Stimulated activated naive B cell treated with anti-CD40 and anti-IgM and Interleukin-4, amounts not matched to agents 10 μg/mL and 1 μg/mL and 100 μg/mL, for 72 hours (primary cell): ENCODE measurements around the gene STAT5A.

ENCODE experiments used
- ATAC-seq, 2 donors: fragments of 150-1000 bp; cut with Tn5 transposase; replicated peaks; 2 replicates each; pipeline ENCODE4 v1.10.0; 2021; ENCODE audit warnings: moderate library complexity in 1 of 2
- DNase-seq: peaks from one replicate; pipeline ENCODE4 v3.0.0; 2021
- H3K27ac Mint-ChIP-seq: one replicate; pipeline ENCODE4 v1.8.0; 2022; ENCODE audit warnings: mild to moderate bottlenecking, mixed read lengths
- H3K27me3 Mint-ChIP-seq, 2 donors: one replicate each; pipeline ENCODE4 v1.8.0; 2022; ENCODE audit warnings: mixed read lengths in 2 of 2
- H3K36me3 Mint-ChIP-seq, 2 donors: one replicate each; pipeline ENCODE4 v1.8.0; 2022; ENCODE audit warnings: mixed read lengths in 2 of 2, mild to moderate bottlenecking in 1 of 2
- H3K4me1 Mint-ChIP-seq, 2 donors: one replicate each; pipeline ENCODE4 v1.8.0; 2022; ENCODE audit warnings: mixed read lengths in 2 of 2, mild to moderate bottlenecking in 1 of 2
- H3K4me3 Mint-ChIP-seq, 2 donors: one replicate each; pipeline ENCODE4 v1.8.0; 2022; ENCODE audit warnings: mild to moderate bottlenecking in 2 of 2, mixed read lengths in 2 of 2, moderate library complexity in 1 of 2
- H3K9me3 Mint-ChIP-seq, 2 donors: one replicate each; pipeline ENCODE4 v1.8.0; 2022; ENCODE audit warnings: mixed read lengths in 2 of 2, mild to moderate bottlenecking in 1 of 2

The STAT5A gene

DNA sequence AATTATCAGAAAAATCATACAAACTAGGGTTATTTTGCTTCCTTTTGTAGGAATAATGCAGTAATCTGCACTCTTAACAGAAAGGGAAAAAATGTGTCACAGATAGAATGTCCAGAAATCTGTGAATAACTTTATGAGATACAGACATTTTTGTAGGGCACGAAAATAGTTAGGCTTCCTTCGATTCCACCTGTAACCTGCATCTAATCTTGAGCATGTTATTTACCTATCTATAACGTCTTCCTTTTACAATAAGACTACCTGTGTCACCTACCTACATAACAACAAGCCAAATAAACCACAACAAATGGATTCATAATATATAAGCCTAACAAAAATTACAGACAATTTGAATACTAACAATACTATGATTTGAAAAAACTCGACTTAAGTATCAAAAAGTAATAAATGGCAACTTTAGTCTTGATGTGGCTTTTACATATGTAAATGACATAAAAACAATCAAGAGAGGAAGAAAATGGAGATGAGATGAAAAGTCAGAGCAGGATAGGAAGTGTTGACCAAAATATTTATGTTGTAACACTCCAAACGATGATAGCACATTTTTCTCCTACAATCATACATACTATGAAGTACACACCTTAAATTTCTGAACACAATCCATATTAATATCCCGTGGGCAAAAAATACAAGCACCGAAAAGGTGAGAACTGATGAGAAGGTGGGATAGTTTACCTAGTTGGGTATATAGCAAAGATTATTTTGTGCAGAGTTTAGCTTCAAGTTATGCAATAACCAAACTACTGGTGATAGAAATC, 14.6 kb upstream of the STAT5A start:
- Mint-ChIP-seq H3K36me3 (peaks cover 4 to 22% of the 10 kb centered on the region in 2 donors), H3K4me3 (peak overlapping the region; percentile 58 to 61), H3K27me3 (no peaks in the 10 kb centered on the region), H3K27ac (peak overlapping the region; percentile 79), H3K4me1 (peaks cover 43 to 65% of the 10 kb centered on the region in 2 donors), H3K9me3 (no peaks in the 10 kb centered on the region)
- no peak for ATAC-seq
- DNase-seq: no peak

DNA sequence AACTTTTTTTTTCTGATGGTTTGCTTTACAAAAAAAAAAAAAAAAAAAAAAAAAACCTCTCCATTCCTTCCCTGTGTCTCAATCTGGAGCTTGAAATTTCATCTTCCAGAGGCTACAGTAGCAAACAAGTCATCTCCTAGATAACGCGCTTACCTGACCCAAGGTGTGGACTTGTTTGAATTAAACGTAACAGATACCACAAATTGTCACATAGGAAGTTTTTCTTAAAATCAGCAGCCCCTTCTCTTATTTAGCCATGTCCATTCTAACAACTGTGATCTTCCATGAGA, 14.1 kb upstream of the STAT5A start:
- no peaks in the 10 kb centered on the region for H3K9me3 Mint-ChIP-seq
- H3K4me3 Mint-ChIP-seq: peak overlapping the region; percentile 84 to 91
- peaks cover 42 to 63% of the 10 kb centered on the region in 2 donors for H3K4me1 Mint-ChIP-seq
- peak overlapping the region; percentile 6 for H3K27ac Mint-ChIP-seq
- ATAC-seq (no peak), DNase-seq (no peak)
- H3K36me3 Mint-ChIP-seq: peaks cover 4 to 22% of the 10 kb centered on the region in 2 donors
- H3K27me3 Mint-ChIP-seq: no peaks in the 10 kb centered on the region

DNA sequence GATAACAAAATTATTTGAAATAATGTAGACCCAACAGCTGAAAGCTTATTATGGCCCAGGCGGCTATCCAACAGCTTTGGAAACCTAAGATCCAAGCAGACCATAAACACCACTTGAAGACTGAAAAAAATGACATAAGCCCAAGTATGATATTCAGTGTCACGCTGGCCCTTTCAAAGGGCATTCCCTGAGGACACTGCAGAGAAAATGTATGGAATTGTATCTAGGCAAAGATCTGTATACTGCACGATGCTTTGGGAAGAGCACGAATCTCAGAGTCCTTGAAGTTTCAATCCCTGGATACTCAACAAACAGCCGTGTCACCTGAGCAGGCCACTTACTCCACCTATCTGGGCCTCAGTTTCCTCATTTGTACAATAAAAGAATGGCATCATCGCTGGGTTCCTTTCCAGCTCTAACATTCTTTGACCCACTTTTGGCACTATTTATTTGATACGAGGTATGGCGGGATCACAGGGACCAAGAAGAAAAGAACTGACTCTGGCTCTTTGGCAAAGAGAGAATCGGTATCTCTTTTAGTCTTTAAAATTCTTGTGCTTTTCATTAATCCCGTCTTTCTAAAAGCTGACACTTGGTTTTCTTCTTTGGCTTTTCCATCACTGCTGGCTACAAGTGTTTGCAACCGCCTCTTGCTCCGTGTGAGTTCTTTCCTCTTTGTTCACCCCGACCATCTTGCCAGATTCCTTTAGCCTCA, 13.3 kb upstream of the STAT5A start:
- Mint-ChIP-seq H3K4me1 (peaks cover 44 to 59% of the 10 kb centered on the region in 2 donors), H3K27ac (peak overlapping the region; percentile 90), H3K9me3 (no peaks in the 10 kb centered on the region), H3K4me3 (peak overlapping the region; percentile 84 to 91), H3K36me3 (peaks cover 2 to 24% of the 10 kb centered on the region in 2 donors), H3K27me3 (no peaks in the 10 kb centered on the region)
- no peak for DNase-seq
- no peak for ATAC-seq

DNA sequence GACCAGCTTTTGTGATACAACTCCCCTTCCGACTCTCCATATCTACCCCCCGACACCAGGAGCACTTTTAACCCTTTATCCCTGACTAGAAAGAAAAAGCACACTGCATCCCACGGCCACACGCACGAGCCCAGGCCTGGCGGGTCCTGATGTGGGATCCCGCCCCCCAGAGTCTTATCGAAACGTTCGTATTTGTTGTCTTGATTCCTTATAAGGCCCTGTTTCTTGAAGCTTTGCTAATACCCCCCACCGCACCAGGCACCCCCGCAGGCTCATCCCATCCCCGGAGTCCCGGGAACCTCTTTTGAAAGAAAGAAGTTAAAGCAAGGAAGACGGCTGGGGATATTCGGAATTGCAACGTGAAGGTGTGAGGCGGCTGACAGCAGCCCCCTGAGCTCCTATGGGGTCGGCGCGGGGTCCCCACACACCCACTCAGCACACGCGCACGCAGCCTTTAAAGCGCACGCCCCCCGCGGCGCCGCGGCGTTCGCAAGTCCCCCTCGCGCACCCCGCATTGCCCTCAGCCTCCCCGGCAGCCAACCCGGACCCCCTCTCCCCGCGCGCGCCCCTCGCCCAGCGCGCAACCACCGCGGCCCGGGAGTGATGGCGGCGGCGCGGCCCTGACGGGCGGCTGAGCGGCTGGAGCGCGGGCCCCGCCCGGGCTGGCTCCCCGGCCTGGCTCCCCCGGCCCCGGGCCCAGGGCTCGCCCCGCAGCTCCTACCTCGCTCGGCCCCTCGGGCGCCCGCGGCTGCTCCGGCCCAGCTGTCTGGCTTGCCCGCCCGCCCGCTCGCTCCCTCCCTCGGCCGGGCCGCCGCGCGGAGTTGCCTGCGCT, 12.6 kb upstream of the STAT5A start:
- peaks cover 42 to 62% of the 10 kb centered on the region in 2 donors for H3K4me1 Mint-ChIP-seq

DNA sequence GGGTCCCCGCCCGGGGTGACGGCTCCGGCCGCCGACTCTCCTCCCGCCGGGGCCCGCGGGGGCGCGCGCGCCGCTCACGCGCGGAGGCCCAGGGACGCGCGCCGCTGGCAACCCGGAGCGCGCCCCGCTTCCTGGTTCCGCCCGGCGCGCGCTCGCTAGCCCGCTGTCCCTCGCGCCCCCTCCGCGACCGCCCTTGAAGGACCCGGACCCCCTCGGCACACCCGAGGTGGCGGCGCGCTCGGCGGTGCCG, 12.0 kb upstream of the STAT5A start, which contains the start of gene STAT5B:
TSS of gene STAT5B (minus strand) at position 33 of the 250 bp plus-strand sequence. CDS start 44,264 bp downstream, outside the sequence.
- Mint-ChIP-seq H3K4me3 (peak within 1 kb of the TSS; percentile 84 to 91), H3K27me3 (no peaks in the 10 kb centered on the region), H3K36me3 (peaks cover 0 to 25% of the 10 kb centered on the region in 2 donors), H3K9me3 (no peaks in the 10 kb centered on the region), H3K4me1 (peaks cover 40 to 57% of the 10 kb centered on the region in 2 donors), H3K27ac (peak within 1 kb of the TSS; percentile 94)
- DNase-seq (peak; percentile 59), ATAC-seq (peak; percentile 75 to 84)

More for the DNA sequence above, 12.6 kb upstream of the STAT5A start:
- ATAC-seq: peak; percentile 66 to 74
- peaks cover under 1 to 26% of the 10 kb centered on the region in 2 donors for H3K36me3 Mint-ChIP-seq
- H3K27ac Mint-ChIP-seq: peak overlapping the region; percentile 90
- DNase-seq: no peak
- H3K27me3 Mint-ChIP-seq: no peaks in the 10 kb centered on the region
- peak overlapping the region; percentile 84 to 91 for H3K4me3 Mint-ChIP-seq
- H3K9me3 Mint-ChIP-seq: no peaks in the 10 kb centered on the region

DNA sequence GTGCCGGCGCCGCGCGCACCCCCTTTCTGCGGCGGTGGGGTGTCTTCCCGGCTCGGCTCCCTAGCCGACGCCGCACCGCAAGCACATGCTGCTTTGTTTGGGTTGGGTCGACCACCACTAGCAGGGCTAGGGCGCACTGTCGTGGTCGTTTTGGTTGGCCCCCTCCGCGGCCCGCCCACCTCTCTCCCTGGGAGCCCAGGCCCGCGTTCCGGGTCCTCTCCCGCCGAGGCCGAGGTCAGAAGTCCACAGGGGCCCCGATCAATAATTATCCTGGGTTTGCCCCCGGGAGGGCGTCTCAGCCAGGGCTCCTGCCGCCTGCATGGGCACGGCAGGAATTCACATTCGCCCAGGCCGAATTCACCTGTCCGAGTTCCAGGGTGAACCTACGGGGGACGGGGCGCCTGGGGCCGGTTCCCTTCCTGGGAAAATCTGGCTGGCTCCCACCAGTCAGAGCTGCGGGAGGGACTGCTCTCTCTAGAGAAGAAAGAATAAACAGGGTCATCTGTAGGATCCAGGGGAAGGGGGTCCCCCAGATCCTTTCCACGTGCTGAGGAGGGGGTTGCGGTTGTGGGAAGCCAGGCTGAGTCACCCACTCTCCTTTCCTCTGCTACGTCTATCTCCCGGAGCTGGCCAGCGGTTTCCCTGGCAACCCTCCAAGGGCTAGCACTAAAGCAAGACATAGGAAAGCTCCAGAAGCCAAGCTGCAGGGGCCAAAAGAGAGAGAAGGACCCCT, 11.5 kb upstream of the STAT5A start:
- peak overlapping the region; percentile 81 to 88 for H3K4me3 Mint-ChIP-seq
- no peak for DNase-seq
- H3K27me3 Mint-ChIP-seq: no peaks in the 10 kb centered on the region
- ATAC-seq: no peak
- H3K9me3 Mint-ChIP-seq: no peaks in the 10 kb centered on the region
- H3K4me1 Mint-ChIP-seq: peaks cover 37 to 53% of the 10 kb centered on the region in 2 donors
- peak overlapping the region; percentile 94 for H3K27ac Mint-ChIP-seq
- peaks cover 0 to 25% of the 10 kb centered on the region in 2 donors for H3K36me3 Mint-ChIP-seq

DNA sequence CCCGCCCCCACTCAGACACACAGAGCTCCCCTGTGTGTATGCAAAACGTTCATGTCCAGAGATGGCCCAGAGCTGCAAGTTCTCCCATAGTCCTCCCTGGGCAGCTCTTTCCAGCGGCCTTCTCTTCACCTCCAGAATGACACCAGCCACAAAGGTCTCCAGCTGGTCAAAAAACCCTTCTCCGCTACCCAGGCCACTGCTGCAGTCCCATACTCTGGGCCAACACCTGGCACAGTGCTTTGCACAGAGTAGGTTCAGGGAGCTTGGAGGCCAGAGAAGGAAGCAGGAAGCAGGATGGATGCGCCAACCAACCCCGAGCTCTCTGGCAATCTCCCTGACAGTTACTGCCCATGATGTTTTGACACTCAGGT, 11.0 kb upstream of the STAT5A start:
- Mint-ChIP-seq H3K36me3 (peaks cover 0 to 25% of the 10 kb centered on the region in 2 donors), H3K27me3 (no peaks in the 10 kb centered on the region), H3K27ac (peak overlapping the region; percentile 94), H3K4me1 (peaks cover 32 to 47% of the 10 kb centered on the region in 2 donors), H3K9me3 (no peaks in the 10 kb centered on the region), H3K4me3 (peak overlapping the region; percentile 81 to 88)
- DNase-seq (no peak), ATAC-seq (no peak)

DNA sequence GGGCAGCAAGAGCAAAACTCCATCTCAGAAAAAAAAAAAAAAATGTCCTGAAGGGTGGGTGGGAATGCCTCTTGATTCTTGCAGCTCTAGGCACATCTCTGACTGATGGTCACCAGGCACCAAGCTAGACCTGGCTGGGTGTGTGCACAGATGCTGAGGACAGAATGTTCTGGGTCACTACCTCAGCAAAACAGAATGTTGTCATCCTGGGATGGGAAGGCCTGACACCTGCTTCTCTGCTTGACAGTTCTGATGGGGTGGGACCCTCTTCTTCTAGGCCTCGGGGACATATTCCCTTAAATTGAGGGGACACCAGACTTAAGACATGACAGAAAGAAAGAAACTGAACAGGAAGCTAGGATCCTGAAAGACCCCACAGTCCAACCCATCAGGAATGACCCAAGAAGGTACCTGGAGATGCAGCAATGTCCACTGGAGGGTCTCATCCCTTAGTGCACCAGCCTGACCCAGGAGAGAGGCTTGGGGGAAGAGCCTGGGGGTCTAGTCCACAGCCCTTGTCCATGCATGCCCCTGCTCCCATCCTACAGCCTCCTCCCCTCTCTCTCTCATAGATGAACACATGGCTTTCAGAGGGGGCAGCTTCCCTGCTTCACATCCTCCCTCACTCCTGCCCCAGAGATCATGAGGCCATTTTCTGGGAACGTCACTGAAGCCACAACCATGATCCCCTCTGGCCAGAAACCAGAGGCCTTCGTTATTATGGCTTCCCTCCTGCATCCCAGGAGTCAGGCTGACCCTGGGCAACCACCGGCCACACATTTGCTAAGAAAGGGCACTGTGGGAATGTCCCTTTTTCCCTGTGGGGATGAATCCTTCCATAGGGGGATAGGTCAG, 8.3 kb upstream of the STAT5A start:
- Mint-ChIP-seq H3K36me3 (peaks cover 3 to 26% of the 10 kb centered on the region in 2 donors), H3K4me3 (no peak overlapping the region), H3K9me3 (no peaks in the 10 kb centered on the region), H3K4me1 (peaks cover 17 to 40% of the 10 kb centered on the region in 2 donors), H3K27ac (no peak overlapping the region), H3K27me3 (no peaks in the 10 kb centered on the region)
- ATAC-seq (no peak), DNase-seq (no peak)

DNA sequence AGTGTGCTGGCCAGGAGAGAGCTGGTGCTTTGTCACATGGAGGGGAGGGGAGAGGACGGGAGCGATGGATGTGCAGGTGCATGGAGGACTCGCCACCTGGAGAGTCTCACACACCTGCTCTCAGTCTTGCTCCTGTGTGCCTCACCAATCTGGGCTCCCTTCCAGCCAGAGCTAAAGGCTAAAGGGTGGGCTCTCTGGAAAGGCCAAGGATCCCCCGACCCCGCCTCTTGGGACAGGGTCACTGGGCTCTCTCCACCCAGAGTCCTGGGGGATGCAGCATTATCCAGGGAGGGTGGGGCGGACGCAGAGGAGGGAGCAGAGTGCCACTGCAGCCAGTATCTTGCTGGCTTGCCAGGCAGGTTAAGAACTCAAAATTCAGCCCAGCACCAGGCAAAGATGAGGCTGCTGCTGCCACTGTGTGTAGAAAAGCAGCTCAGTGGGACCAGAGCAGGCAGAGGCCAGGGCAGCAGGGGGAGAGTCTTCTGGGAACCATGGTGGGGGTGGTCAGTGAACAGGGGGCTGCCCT, 6.7 kb upstream of the STAT5A start:
- ATAC-seq: no peak
- DNase-seq: no peak
- Mint-ChIP-seq H3K36me3 (peaks cover 4 to 25% of the 10 kb centered on the region in 2 donors), H3K9me3 (no peaks in the 10 kb centered on the region), H3K4me1 (peaks cover 20 to 50% of the 10 kb centered on the region in 2 donors), H3K27me3 (no peaks in the 10 kb centered on the region), H3K4me3 (no peak overlapping the region), H3K27ac (peak overlapping the region; percentile 51)

DNA sequence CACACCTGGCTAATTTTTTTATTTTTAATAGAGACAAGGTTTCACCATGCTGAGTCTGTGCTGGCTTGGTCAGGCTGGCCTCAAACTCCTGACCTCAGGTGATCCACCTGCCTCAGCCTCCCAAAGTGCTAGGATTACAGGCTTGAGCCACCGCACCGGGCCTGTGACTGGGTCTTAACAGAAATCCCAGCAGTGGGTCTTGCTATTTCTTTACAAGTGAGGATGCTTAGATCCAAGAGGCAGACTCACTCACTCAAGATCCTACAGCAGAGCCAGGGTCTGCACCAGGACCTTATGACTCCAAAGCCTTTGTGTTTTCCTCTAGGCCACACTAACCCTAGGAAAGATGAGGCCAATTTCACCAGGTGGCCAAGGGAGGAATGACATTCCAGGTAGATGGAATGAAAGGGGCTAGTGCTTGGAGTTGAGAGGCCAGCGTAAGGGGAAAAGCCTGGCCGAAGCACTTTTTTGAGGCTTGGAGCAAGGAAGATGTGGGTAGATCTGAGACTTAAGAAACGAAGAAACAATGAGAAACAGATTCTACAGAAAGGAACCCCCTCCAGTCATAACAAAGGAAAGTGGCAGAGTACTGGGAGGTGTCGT, 5.7 kb upstream of the STAT5A start:
- Mint-ChIP-seq H3K9me3 (no peaks in the 10 kb centered on the region), H3K4me3 (no peak overlapping the region), H3K36me3 (peaks cover 4 to 20% of the 10 kb centered on the region in 2 donors), H3K27ac (no peak overlapping the region), H3K4me1 (peaks cover 23 to 50% of the 10 kb centered on the region in 2 donors), H3K27me3 (no peaks in the 10 kb centered on the region)
- ATAC-seq: no peak
- DNase-seq: no peak

DNA sequence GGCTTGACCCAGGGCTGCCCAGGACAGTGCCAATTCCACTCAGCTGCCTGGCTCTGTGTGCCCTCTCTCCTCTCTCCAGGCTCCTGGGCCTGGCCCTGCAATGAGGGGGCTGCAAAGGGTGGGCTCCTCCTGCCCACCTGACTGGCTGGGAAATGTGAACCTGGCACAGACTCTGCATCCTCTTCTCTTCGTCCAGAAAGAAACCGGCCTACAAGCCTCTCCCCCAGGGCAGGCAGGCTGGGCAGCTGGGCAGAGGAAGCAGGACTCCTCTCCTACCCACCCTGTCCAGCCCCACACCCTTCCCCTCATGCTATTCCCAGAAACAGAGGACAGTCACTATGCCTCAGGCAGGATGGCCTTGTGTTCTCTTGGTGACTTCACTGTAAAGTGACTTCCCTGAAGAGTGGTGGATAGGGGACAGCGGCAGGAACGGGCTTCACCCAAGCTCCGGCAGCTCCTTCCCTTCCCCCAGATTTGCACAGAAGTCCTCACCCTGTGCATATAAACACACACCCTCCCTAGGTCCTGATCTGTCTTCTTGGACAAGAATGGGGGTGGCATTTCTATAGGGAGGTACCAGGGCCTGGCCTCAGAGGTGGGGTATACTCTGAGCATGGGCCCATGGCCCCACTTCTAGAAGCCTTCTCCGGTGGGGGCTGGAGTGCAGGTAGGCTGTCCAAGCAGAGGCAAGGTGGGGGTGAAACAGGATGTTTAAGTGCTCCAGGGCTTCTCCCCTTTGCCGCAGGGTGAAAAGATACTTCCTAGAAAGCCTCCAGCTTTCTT, 4.9 kb upstream of the STAT5A start:
- Mint-ChIP-seq H3K4me3 (no peak overlapping the region), H3K36me3 (peaks cover 4 to 15% of the 10 kb centered on the region in 2 donors), H3K27me3 (no peaks in the 10 kb centered on the region), H3K27ac (peak overlapping the region; percentile 5), H3K4me1 (peaks cover 23 to 54% of the 10 kb centered on the region in 2 donors), H3K9me3 (no peaks in the 10 kb centered on the region)
- DNase-seq: no peak
- ATAC-seq: no peak

DNA sequence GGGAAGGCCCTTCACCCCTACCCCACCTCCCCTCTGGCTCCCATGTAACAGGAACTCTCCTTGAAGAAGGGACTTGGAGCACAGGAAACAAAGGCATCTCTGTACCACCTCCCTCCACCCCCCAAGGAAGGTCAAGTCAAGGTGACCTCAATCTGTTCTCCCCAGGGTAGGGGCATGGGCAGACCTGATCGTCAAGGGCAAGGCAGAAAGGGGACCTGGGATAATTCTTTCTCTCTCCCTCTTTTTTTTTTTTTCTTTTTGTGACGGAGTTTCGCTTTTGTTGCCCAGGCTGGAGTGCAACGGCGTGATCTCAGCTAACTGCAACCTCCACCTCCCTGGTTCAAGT, 4.3 kb upstream of the STAT5A start:
- H3K4me3 Mint-ChIP-seq: no peak overlapping the region
- ATAC-seq (no peak), DNase-seq (no peak)
- peaks cover 7 to 17% of the 10 kb centered on the region in 2 donors for H3K36me3 Mint-ChIP-seq
- no peaks in the 10 kb centered on the region for H3K27me3 Mint-ChIP-seq
- no peak overlapping the region for H3K27ac Mint-ChIP-seq
- no peaks in the 10 kb centered on the region for H3K9me3 Mint-ChIP-seq
- peaks cover 23 to 56% of the 10 kb centered on the region in 2 donors for H3K4me1 Mint-ChIP-seq
